ENCODE data around the gene CD300A. TPM values are rescaled to one million over a fixed set of nuclear protein-coding genes. Genes with fewer than 3 reads are reported as not detected.

Gene CD300A
- total RNA-seq, 1 experiment from 2014 or later: not detected

GRCh38 chr17:74435775-74436359, 30.6 kb upstream of the CD300A start:
- Histone ChIP-seq H3K4me3 (ENCODE audit: low read length) (no peak overlapping the region), H3K9me3 (ENCODE audit: low read length) (0 out of 2 replicates have a peak, but pooled peaks cover 6% of the 10 kb centered on the region), H3K27me3 (ENCODE audit: low read length) (no peaks in the 10 kb centered on the region), H3K36me3 (ENCODE audit: low read depth, low read length) (peaks cover 35% of the 10 kb centered on the region), H3K27ac (ENCODE audit: low read length) (no peak overlapping the region), H3K79me2 (ENCODE audit: low read length) (peaks cover 76% of the 10 kb centered on the region), H3K9me2 (replicated peaks; ENCODE audit: low read length) (no peaks in the 10 kb centered on the region), H2AFZ (ENCODE audit: low read length) (no peak overlapping the region), H3K4me1 (ENCODE audit: insufficient read depth, low read length) (peaks cover 22% of the 10 kb centered on the region), H3K9ac (ENCODE audit: low read length) (no peak overlapping the region), H3F3A (ENCODE audit: low read length, unreplicated experiment) (no peaks in the 10 kb centered on the region), H3K4me2 (ENCODE audit: low read length) (no peak overlapping the region), H4K20me1 (ENCODE audit: low read length) (peaks cover 39% of the 10 kb centered on the region)
- ATAC-seq: no peak
- ChIA-PET CTCF (no interaction called here), POLR2A (ENCODE audit: unreplicated experiment) (no interaction called here)
- no peak for TF ChIP-seq EZH2phosphoT487 (IDR thresholded peaks at IDR 0.05; ENCODE audit: borderline replicate concordance, low read length)
- no TSS peak for BruUV-seq (replicated peaks)
- no peak for DNase-seq
- intact Hi-C loops (cut with micrococcal nuclease): no loop called here

GRCh38 chr17:74437702-74438101, 28.7 kb upstream of the CD300A start:
- POLR2A ChIA-PET (ENCODE audit: unreplicated experiment): no interaction called here
- Histone ChIP-seq H3K9ac (ENCODE audit: low read length) (no peak overlapping the region), H3K4me3 (ENCODE audit: low read length) (no peak overlapping the region), H3K79me2 (ENCODE audit: low read length) (peaks cover 64% of the 10 kb centered on the region), H3K9me3 (ENCODE audit: low read length) (0 out of 2 replicates have a peak, but pooled peaks cover 6% of the 10 kb centered on the region), H4K20me1 (ENCODE audit: low read length) (peaks cover 38% of the 10 kb centered on the region), H2AFZ (ENCODE audit: low read length) (no peak overlapping the region), H3K4me2 (ENCODE audit: low read length) (no peak overlapping the region), H3K9me2 (replicated peaks; ENCODE audit: low read length) (no peaks in the 10 kb centered on the region), H3K4me1 (ENCODE audit: insufficient read depth, low read length) (peaks cover 20% of the 10 kb centered on the region), H3K36me3 (ENCODE audit: low read depth, low read length) (peaks cover 35% of the 10 kb centered on the region), H3K27ac (ENCODE audit: low read length) (no peak overlapping the region), H3F3A (ENCODE audit: low read length, unreplicated experiment) (no peaks in the 10 kb centered on the region), H3K27me3 (ENCODE audit: low read length) (no peaks in the 10 kb centered on the region)
- TF ChIP-seq EZH2 (IDR thresholded peaks at IDR 0.05; ENCODE audit: low read length, unreplicated experiment) (no peak), EZH2phosphoT487 (IDR thresholded peaks at IDR 0.05; ENCODE audit: borderline replicate concordance, low read length) (no peak), CTCF (conservative IDR thresholded peaks at IDR 0.05; ENCODE audit: low read depth, low read length) (peak; percentile 93)
- BruUV-seq (replicated peaks): no TSS peak
- ATAC-seq (no peak), DNase-seq (no peak)
- CTCF ChIA-PET: interaction anchor here (0.6 to 1.0 kb wide), 2 partner anchors 19 to 59 kb away, joined by 3 to 5 read pairs; no protein-coding TSS in a partner anchor
- intact Hi-C loops (cut with micrococcal nuclease): no loop called here

GRCh38 chr17:74439691-74440567, 26.5 kb upstream of the CD300A start:
- H3K4me1 ChIP-seq (ENCODE audit: insufficient read depth, low read length): peaks cover 13% of the 10 kb centered on the region
- POLR2A ChIA-PET (ENCODE audit: unreplicated experiment): no interaction called here
- 0 out of 2 replicates have a peak, but pooled peaks cover 6% of the 10 kb centered on the region for H3K9me3 ChIP-seq (ENCODE audit: low read length)
- no peak for DNase-seq
- peaks cover 45% of the 10 kb centered on the region for H3K79me2 ChIP-seq (ENCODE audit: low read length)
- CTCF ChIA-PET: no interaction called here
- no peak for ATAC-seq
- H2AFZ ChIP-seq (ENCODE audit: low read length): no peak overlapping the region
- no peak overlapping the region for H3K9ac ChIP-seq (ENCODE audit: low read length)
- no peak overlapping the region for H3K4me2 ChIP-seq (ENCODE audit: low read length)
- H4K20me1 ChIP-seq (ENCODE audit: low read length): peaks cover 21% of the 10 kb centered on the region; the same call in 1 of the 2 replicates
- no peaks in the 10 kb centered on the region for H3K27me3 ChIP-seq (ENCODE audit: low read length)
- H3K27ac ChIP-seq (ENCODE audit: low read length): no peak overlapping the region
- H3K9me2 ChIP-seq (replicated peaks; ENCODE audit: low read length): no peaks in the 10 kb centered on the region
- intact Hi-C loops (cut with micrococcal nuclease): no loop called here
- TF ChIP-seq EZH2phosphoT487 (IDR thresholded peaks at IDR 0.05; ENCODE audit: borderline replicate concordance, low read length) (no peak), EZH2 (IDR thresholded peaks at IDR 0.05; ENCODE audit: low read length, unreplicated experiment) (no peak), CTCF (conservative IDR thresholded peaks at IDR 0.05; ENCODE audit: low read depth, low read length) (no peak)
- no peak overlapping the region for H3K4me3 ChIP-seq (ENCODE audit: low read length)
- TSS peak; percentile 3 for BruUV-seq (replicated peaks)
- peaks cover 44% of the 10 kb centered on the region for H3K36me3 ChIP-seq (ENCODE audit: low read depth, low read length)
- H3F3A ChIP-seq (ENCODE audit: low read length, unreplicated experiment): no peaks in the 10 kb centered on the region
